Glutamatergic neuron (in vitro differentiated cells): ENCODE results near the gene ZNF653. TPM values are rescaled to one million over a fixed set of nuclear protein-coding genes. Genes with fewer than 3 reads are reported as not detected.
A peak's percentile ranks its signal among the peaks of the same experiment; 100 is the strongest.

ENCODE experiments used
- DNase-seq: peaks from one replicate; pipeline ENCODE4 v3.0.0; 2022
- H3K27ac Mint-ChIP-seq: one replicate; pipeline ENCODE4 v1.8.0; 2020; ENCODE audit warnings: mild to moderate bottlenecking, mixed read lengths, inconsistent platforms; ENCODE audit not compliant: unreplicated experiment
- H3K27me3 Mint-ChIP-seq: one replicate; pipeline ENCODE4 v1.8.0; 2020; ENCODE audit warnings: mild to moderate bottlenecking, moderate library complexity, mixed read lengths, inconsistent platforms; ENCODE audit not compliant: unreplicated experiment
- H3K36me3 Mint-ChIP-seq: one replicate; pipeline ENCODE4 v1.8.0; 2020; ENCODE audit warnings: mild to moderate bottlenecking, mixed read lengths, inconsistent platforms; ENCODE audit not compliant: unreplicated experiment
- H3K4me1 Mint-ChIP-seq: one replicate; pipeline ENCODE4 v1.8.0; 2020; ENCODE audit warnings: mild to moderate bottlenecking, low read depth, mixed read lengths, inconsistent platforms; ENCODE audit not compliant: unreplicated experiment
- H3K4me3 Mint-ChIP-seq: one replicate; pipeline ENCODE4 v1.8.0; 2020; ENCODE audit warnings: mild to moderate bottlenecking, mixed read lengths, inconsistent platforms; ENCODE audit not compliant: unreplicated experiment
- H3K9me3 Mint-ChIP-seq: one replicate; pipeline ENCODE4 v1.8.0; 2020; ENCODE audit warnings: mild to moderate bottlenecking, moderate library complexity, mixed read lengths, inconsistent platforms; ENCODE audit not compliant: unreplicated experiment
- long read RNA-seq: library from polyadenylated mRNA; unstranded; transcript quantifications from one replicate; pipeline ENCODE4 v2.0.0, GENCODE V29; 2020; ENCODE audit not compliant: unreplicated experiment
- total RNA-seq: library from RNA; stranded (reverse); fragmentation: NEBNext Ultra II Directional; extraction: Animal tissue kit (Norgen Biotek cat#: 25700); gene quantifications from one replicate; pipeline ENCODE4 v1.2.1, GENCODE V29; 2021; ENCODE audit not compliant: unreplicated experiment
- TF ChIP-seq, protein P1 (sequence below): fragments of 200-600 bp; sonication (generic); IDR thresholded peaks from one replicate; pipeline ENCODE4 v1.5.0; 2021; ENCODE audit not compliant: partially characterized antibody, unreplicated experiment

Gene ZNF653, protein sequence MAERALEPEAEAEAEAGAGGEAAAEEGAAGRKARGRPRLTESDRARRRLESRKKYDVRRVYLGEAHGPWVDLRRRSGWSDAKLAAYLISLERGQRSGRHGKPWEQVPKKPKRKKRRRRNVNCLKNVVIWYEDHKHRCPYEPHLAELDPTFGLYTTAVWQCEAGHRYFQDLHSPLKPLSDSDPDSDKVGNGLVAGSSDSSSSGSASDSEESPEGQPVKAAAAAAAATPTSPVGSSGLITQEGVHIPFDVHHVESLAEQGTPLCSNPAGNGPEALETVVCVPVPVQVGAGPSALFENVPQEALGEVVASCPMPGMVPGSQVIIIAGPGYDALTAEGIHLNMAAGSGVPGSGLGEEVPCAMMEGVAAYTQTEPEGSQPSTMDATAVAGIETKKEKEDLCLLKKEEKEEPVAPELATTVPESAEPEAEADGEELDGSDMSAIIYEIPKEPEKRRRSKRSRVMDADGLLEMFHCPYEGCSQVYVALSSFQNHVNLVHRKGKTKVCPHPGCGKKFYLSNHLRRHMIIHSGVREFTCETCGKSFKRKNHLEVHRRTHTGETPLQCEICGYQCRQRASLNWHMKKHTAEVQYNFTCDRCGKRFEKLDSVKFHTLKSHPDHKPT
- 19.2 TPM for total RNA-seq
- long read RNA-seq, partial matches to known transcripts: 1 of 1 reads
- long read RNA-seq, other reads (novel, unspliced or antisense): 0 of 1 reads

DNA sequence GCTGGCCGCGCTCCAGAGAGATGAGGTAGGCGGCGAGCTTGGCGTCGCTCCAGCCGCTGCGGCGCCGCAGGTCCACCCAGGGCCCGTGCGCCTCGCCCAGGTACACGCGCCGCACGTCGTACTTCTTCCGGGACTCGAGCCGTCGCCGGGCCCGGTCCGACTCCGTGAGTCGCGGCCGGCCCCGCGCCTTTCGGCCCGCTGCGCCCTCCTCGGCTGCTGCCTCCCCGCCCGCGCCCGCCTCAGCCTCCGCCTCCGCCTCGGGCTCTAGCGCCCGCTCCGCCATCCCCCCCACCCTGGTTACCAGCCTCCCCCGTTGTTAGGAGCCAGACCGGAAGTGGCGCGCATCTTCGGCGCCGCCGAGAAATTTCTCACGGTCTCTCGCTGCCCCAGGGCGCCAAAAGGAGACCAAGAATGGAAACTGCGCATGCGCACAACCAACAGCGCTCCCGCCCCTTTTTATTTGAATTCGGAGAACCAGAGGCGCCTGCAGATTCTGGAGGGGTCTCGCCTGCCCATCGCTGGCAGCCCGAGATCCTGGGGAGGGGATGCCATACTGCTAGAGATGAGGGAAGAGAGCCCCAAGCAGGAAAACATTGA is at the start of gene ZNF653:
ZNF653 (minus strand) TSS at position 336 of the 597 bp plus-strand sequence; CDS start at position 283, 53 bp downstream.
- peak within 1 kb of the TSS; percentile 75 for H3K27ac Mint-ChIP-seq
- H3K9me3 Mint-ChIP-seq: peaks cover 10% of the 10 kb centered on the region
- TF ChIP-seq, protein P1, sequence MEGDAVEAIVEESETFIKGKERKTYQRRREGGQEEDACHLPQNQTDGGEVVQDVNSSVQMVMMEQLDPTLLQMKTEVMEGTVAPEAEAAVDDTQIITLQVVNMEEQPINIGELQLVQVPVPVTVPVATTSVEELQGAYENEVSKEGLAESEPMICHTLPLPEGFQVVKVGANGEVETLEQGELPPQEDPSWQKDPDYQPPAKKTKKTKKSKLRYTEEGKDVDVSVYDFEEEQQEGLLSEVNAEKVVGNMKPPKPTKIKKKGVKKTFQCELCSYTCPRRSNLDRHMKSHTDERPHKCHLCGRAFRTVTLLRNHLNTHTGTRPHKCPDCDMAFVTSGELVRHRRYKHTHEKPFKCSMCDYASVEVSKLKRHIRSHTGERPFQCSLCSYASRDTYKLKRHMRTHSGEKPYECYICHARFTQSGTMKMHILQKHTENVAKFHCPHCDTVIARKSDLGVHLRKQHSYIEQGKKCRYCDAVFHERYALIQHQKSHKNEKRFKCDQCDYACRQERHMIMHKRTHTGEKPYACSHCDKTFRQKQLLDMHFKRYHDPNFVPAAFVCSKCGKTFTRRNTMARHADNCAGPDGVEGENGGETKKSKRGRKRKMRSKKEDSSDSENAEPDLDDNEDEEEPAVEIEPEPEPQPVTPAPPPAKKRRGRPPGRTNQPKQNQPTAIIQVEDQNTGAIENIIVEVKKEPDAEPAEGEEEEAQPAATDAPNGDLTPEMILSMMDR: no peak
- H3K4me1 Mint-ChIP-seq: peaks cover 5% of the 10 kb centered on the region
- peak within 1 kb of the TSS; percentile 88 for H3K4me3 Mint-ChIP-seq
- DNase-seq: peak; percentile 94
- H3K36me3 Mint-ChIP-seq: no peaks in the 10 kb centered on the region
- peaks cover 11% of the 10 kb centered on the region for H3K27me3 Mint-ChIP-seq

DNA sequence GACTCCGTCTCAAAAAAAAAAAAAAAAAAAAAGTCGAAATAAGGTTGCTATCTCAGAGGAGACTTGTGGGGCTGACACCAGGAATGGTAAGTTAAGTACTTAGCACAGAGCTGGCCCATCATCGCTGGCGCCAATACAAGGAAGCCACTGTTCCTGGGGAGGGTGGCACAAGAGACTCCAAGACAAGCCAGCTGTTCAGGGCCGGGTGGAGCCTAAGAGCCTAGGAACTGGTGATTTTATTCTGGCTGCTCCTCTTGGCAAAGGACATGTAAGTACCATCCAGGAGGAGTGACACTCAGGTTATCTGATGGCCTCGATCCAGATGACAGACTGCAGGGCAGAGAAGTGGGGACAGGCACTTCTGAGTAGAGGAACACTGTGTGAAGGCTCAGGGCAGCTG is 49.6 kb upstream of the ZNF653 start:
- Mint-ChIP-seq H3K27ac (peak overlapping the region; percentile 66), H3K4me1 (peaks cover 5% of the 10 kb centered on the region), H3K9me3 (peaks cover 2% of the 10 kb centered on the region), H3K36me3 (no peaks in the 10 kb centered on the region), H3K4me3 (no peak overlapping the region), H3K27me3 (peaks cover 4% of the 10 kb centered on the region)
- TF ChIP-seq, protein P1: no peak
- DNase-seq: no peak

DNA sequence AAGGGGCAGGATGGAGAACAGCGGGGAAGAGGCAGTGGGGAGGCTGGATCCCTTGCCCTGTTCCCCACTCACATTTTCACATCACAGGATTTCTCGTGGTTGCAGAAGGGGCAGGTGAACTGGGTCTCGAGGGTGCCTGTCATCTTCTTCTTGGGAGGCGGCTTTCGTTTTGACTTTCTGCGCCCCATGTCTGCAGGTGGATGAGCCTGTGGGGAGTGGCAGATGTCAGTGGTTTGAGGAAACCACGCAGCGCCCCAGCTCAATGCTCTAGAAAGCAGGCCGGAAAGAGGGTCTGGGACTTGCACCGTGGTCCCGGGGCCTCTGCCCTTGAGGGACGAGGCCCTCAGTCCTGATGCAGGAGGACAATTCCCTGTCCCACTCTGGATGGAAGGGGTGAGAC is 48.5 kb upstream of the ZNF653 start:
- TF ChIP-seq, protein P1: no peak
- H3K27ac Mint-ChIP-seq: no peak overlapping the region

DNA sequence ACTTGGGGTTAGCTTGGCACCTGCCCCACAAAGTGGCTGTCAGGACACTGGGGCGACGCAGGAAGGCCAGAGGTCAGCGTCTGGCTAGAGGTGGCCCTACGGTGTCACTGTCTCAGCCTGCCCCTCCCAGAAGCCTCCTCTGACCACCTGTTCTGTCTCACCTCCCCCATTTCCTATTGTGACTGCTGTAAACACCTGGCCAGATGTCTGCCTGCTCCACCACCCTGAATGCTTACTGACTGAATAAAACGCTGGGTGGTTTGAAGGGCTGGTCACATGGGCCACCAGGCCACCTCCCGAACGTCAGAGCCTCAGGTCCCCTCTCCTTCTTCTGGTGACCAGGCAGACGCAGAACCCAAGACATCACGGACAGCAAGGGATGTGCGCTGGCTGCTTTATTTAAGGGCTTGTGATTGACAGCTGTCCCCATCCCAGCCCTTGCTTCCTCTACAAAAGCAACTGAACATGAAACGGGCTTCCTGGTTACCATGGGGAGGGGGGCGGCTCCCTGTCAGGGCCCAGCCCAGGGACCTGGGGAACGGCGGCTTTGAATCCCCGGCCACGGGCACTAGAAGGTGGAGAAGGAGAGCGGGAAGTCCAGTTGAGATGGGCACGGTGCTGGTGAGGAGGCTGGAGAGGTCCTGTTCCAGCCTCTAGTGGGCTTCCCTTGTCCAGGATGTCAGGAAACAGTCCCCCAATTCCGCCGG is 47.2 kb upstream of the ZNF653 start:
- H3K27ac Mint-ChIP-seq: no peak overlapping the region
- no peak overlapping the region for H3K4me3 Mint-ChIP-seq
- TF ChIP-seq, protein P1: no peak
- no peak for DNase-seq
- H3K9me3 Mint-ChIP-seq: peaks cover 2% of the 10 kb centered on the region
- H3K36me3 Mint-ChIP-seq: no peaks in the 10 kb centered on the region
- H3K4me1 Mint-ChIP-seq: peaks cover 1% of the 10 kb centered on the region
- H3K27me3 Mint-ChIP-seq: peaks cover 2% of the 10 kb centered on the region

More for the DNA sequence above, 48.5 kb upstream of the ZNF653 start:
- Mint-ChIP-seq H3K27me3 (peaks cover 4% of the 10 kb centered on the region), H3K9me3 (peaks cover 2% of the 10 kb centered on the region), H3K4me1 (peaks cover 4% of the 10 kb centered on the region), H3K36me3 (no peaks in the 10 kb centered on the region), H3K4me3 (no peak overlapping the region)
- no peak for DNase-seq
